ENCODE data around the gene GNAI2.
"Not testable (repeated sequence)": the region's sequence is repeated elsewhere in the genome, so short reads cannot be mapped to it uniquely, and the experiment has no call there.

Gene GNAI2

GRCh38 chr3:50204804-50205412, 31.1 kb upstream of the GNAI2 start, which contains the start of gene SLC38A3:
Gene SLC38A3, plus strand, starts transcription at chr3:50205271. Its CDS starts 8,929 bp downstream, at chr3:50214200.
- peak; percentile 90 for DNase-seq (ENCODE audit: low spot score)

GRCh38 chr3:50205413-50206276, 30.4 kb upstream of the GNAI2 start:
- peak; percentile 79 for DNase-seq (ENCODE audit: low spot score)

- DNase-seq (ENCODE audit: low spot score), result no peak
Observed at GRCh38 chr3:50207359-50208042, 28.5 kb upstream of the GNAI2 start.

- DNase-seq (ENCODE audit: low spot score), result no peak
Observed at GRCh38 chr3:50208677-50209344, 27.2 kb upstream of the GNAI2 start.

- DNase-seq (ENCODE audit: low spot score), result no peak
Observed at GRCh38 chr3:50210176-50210509, 25.9 kb upstream of the GNAI2 start.

GRCh38 chr3:50210510-50211367, 25.3 kb upstream of the GNAI2 start:
- no peak for DNase-seq (ENCODE audit: low spot score)

GRCh38 chr3:50211368-50211717, 24.7 kb upstream of the GNAI2 start:
- not testable (repeated sequence) for DNase-seq (ENCODE audit: low spot score)

GRCh38 chr3:50211930-50212329, 24.1 kb upstream of the GNAI2 start:
- no peak for DNase-seq (ENCODE audit: low spot score)

GRCh38 chr3:50212502-50212901, 23.5 kb upstream of the GNAI2 start:
- no peak for DNase-seq (ENCODE audit: low spot score)

- DNase-seq (ENCODE audit: low spot score), result no peak
Observed at GRCh38 chr3:50212971-50213370, 23.0 kb upstream of the GNAI2 start.

GRCh38 chr3:50213373-50213772, 22.6 kb upstream of the GNAI2 start:
- DNase-seq (ENCODE audit: low spot score), result no peak

- DNase-seq (ENCODE audit: low spot score), result no peak
Observed at GRCh38 chr3:50214824-50215223, 21.2 kb upstream of the GNAI2 start.

- no peak for DNase-seq (ENCODE audit: low spot score)
Observed at GRCh38 chr3:50215529-50215928, 20.5 kb upstream of the GNAI2 start.

GRCh38 chr3:50217681-50218080, 18.3 kb upstream of the GNAI2 start:
- no peak for DNase-seq (ENCODE audit: low spot score)

GRCh38 chr3:50218448-50218847, 17.6 kb upstream of the GNAI2 start:
- no peak for DNase-seq (ENCODE audit: low spot score)

- DNase-seq (ENCODE audit: low spot score), result no peak
Observed at GRCh38 chr3:50219285-50219684, 16.7 kb upstream of the GNAI2 start.

GRCh38 chr3:50220109-50220508, 15.9 kb upstream of the GNAI2 start:
- no peak for DNase-seq (ENCODE audit: low spot score)

GRCh38 chr3:50221051-50221410, 15.0 kb upstream of the GNAI2 start:
- DNase-seq (ENCODE audit: low spot score), result no peak

- no peak for DNase-seq (ENCODE audit: low spot score)
Observed at GRCh38 chr3:50221411-50222168, 14.4 kb upstream of the GNAI2 start.

GRCh38 chr3:50222169-50222528, 13.9 kb upstream of the GNAI2 start:
- DNase-seq (ENCODE audit: low spot score), result no peak

- no peak for DNase-seq (ENCODE audit: low spot score)
Observed at GRCh38 chr3:50224639-50225038, 11.4 kb upstream of the GNAI2 start.
